PC-3 (cell line): ENCODE results near the gene PYDC1.

Experiments
- EZH2phosphoT487 ChIP-seq: fragments of 300-600 bp; sonication (generic); IDR thresholded peaks from 2 replicates; pipeline ENCODE4 v1.6.1; 2018; ENCODE audit warnings: mild to moderate bottlenecking, antibody characterized with exemption, low read length, borderline replicate concordance
- TF ChIP-seq, protein P1 (sequence below): fragments of 300-600 bp; sonication (generic); conservative IDR thresholded peaks from 2 replicates; pipeline ENCODE4 v1.5.1; 2017; ENCODE audit warnings: antibody characterized with exemption, low read depth, mild to moderate bottlenecking, low read length

DNA sequence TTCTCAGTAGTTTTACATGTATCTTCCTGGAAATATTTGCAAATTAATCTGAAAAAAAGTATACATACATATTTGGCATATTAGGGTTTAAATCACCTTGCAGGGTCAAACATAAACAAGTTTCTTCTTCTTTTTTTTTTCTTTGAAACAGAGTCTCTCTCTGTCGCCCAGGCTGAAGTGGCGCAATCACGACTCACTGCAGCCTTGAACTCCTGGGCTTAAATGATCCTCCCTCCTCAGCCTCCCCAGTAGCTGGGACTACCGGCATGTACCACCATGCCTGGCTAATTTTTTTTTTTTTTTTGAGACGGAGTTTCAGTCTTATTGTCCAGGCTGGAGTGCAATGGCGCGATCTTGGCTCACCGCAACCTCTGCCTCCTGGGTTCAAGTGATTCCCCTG lies 49.6 kb downstream of the PYDC1 start:
- TF ChIP-seq, protein P1, sequence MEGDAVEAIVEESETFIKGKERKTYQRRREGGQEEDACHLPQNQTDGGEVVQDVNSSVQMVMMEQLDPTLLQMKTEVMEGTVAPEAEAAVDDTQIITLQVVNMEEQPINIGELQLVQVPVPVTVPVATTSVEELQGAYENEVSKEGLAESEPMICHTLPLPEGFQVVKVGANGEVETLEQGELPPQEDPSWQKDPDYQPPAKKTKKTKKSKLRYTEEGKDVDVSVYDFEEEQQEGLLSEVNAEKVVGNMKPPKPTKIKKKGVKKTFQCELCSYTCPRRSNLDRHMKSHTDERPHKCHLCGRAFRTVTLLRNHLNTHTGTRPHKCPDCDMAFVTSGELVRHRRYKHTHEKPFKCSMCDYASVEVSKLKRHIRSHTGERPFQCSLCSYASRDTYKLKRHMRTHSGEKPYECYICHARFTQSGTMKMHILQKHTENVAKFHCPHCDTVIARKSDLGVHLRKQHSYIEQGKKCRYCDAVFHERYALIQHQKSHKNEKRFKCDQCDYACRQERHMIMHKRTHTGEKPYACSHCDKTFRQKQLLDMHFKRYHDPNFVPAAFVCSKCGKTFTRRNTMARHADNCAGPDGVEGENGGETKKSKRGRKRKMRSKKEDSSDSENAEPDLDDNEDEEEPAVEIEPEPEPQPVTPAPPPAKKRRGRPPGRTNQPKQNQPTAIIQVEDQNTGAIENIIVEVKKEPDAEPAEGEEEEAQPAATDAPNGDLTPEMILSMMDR, result no peak
- TF ChIP-seq EZH2phosphoT487, result no peak
